Upper lobe of left lung (tissue), 4 donors: ENCODE results near the gene PTPRO.

ENCODE experiments used
- CTCF ChIP-seq, 6 experiments: fragments of 450-650 bp in 4 of 6; fragments of 200-600 bp in 2 of 6; sonication (generic) in 2 of 6; IDR thresholded peaks; one replicate each; pipeline ENCODE4 v1.5.1; 2016 to 2019; ENCODE audit warnings: antibody characterized with exemption in 6 of 6
- POLR2A ChIP-seq, 4 donors: fragments of 450-650 bp; IDR thresholded peaks; one replicate each; pipeline ENCODE4 v1.5.1; 2016 to 2017; ENCODE audit warnings: antibody characterized with exemption in 4 of 4, mild to moderate bottlenecking in 2 of 4

- TF ChIP-seq CTCF (IDR thresholded peaks at IDR 0.05) (no peak), POLR2A (IDR thresholded peaks at IDR 0.05) (no peak)
Measured at GRCh38 chr12:15601210-15601800, 279.0 kb downstream of the PTPRO start.
